OCI-LY1 (cell line): Measurements from ENCODE around the gene PRKCB.

Source experiments
- CTCF ChIP-seq: fragments of 200-600 bp; sonication (generic), shearing (Covaris generic); IDR thresholded peaks from 2 replicates; pipeline ENCODE4 v1.5.1; 2017; ENCODE audit warnings: mild to moderate bottlenecking, antibody characterized with exemption, low read length, moderate library complexity, mixed read lengths
- EZH2 ChIP-seq: fragments of 200-600 bp; sonication (generic), shearing (Covaris generic); IDR thresholded peaks from 2 replicates; pipeline ENCODE4 v1.8.0; 2017; ENCODE audit warnings: borderline replicate concordance, mixed run types, mild to moderate bottlenecking, antibody characterized with exemption, low read length, moderate library complexity, mixed read lengths

GRCh38 chr16:23986455-23986854 lies 150.7 kb downstream of the PRKCB start:
- no peak for TF ChIP-seq CTCF
- no peak for TF ChIP-seq EZH2
